ENCODE data around the gene PSMB4. TPM values are rescaled to one million over a fixed set of nuclear protein-coding genes. Genes with fewer than 3 reads are reported as not detected.
A peak's percentile ranks its signal among the peaks of the same experiment; 100 is the strongest.

The PSMB4 gene
- total RNA-seq, 4 donors from 2014 or later: 219 to 267 (median 232) TPM

- Histone ChIP-seq H3K27me3 (no peaks in the 10 kb centered on the region), H3K36me3 (peaks cover 0 to 6% (median under 1%) of the 10 kb centered on the region in 3 donors), H3K9me3 (no peaks in the 10 kb centered on the region), H3K4me1 (peaks cover 5 to 70% (median 23%) of the 10 kb centered on the region in 4 donors), H3K4me3 (no peak overlapping the region), H3K27ac (peak overlapping the region in 1 of 4 donors; percentile 39)
- 41 to 46% methylated on average over 4 of the region's 4 CpGs for WGBS, 2 donors
- DNase-seq (ENCODE audit: low spot score in 2 of 2): peak in 1 of 2 donors; percentile 72
- TF ChIP-seq POLR2A (IDR thresholded peaks at IDR 0.05): no peak
- TF ChIP-seq CTCF (IDR thresholded peaks at IDR 0.05): peak; percentile 53 to 77 (median 63)
Observed at GRCh38 chr1:151443846-151444782, 44.7 kb downstream of the PSMB4 start.

- 63 to 73% methylated on average over 4 of the region's 4 CpGs for WGBS, 2 donors
- peak overlapping the region in 1 of 4 donors; percentile 1 for H3K27ac ChIP-seq
- H3K27me3 ChIP-seq: no peaks in the 10 kb centered on the region
- peaks cover 0 to 7% (median 6%) of the 10 kb centered on the region in 3 donors for H3K36me3 ChIP-seq
- no peak for DNase-seq (ENCODE audit: low spot score in 2 of 2)
- no peaks in the 10 kb centered on the region for H3K9me3 ChIP-seq
- peaks cover 5 to 64% (median 20%) of the 10 kb centered on the region in 4 donors for H3K4me1 ChIP-seq
- H3K4me3 ChIP-seq: no peak overlapping the region
- TF ChIP-seq CTCF (IDR thresholded peaks at IDR 0.05) (no peak), EP300 (IDR thresholded peaks at IDR 0.05) (no peak), POLR2A (IDR thresholded peaks at IDR 0.05) (no peak)
Observed at GRCh38 chr1:151444783-151445177, 45.4 kb downstream of the PSMB4 start.

GRCh38 chr1:151447696-151448095 is 48.3 kb downstream of the PSMB4 start:
- H3K36me3 ChIP-seq: peaks cover 0 to 7% (median 0%) of the 10 kb centered on the region in 3 donors
- no peak overlapping the region for H3K27ac ChIP-seq
- DNase-seq (ENCODE audit: low spot score in 2 of 2): no peak
- H3K27me3 ChIP-seq: no peaks in the 10 kb centered on the region
- no peaks in the 10 kb centered on the region for H3K9me3 ChIP-seq
- H3K4me3 ChIP-seq: no peak overlapping the region
- H3K4me1 ChIP-seq: peaks cover 5 to 48% (median 11%) of the 10 kb centered on the region in 4 donors
- no peak for TF ChIP-seq CTCF (IDR thresholded peaks at IDR 0.05)
- no peak for TF ChIP-seq EP300 (IDR thresholded peaks at IDR 0.05)
- no peak for TF ChIP-seq POLR2A (IDR thresholded peaks at IDR 0.05)
- WGBS, 2 donors: 62 to 73% methylated on average over 2 of the region's 2 CpGs

Small RNAs within 50 kb of the gene (small RNA-seq; reads per million reads assigned to genes)
- gene RNY4P25: 3.5 reads per million, percentile 78 among the genes with 10 or more reads in this experiment

Other genes with a start within 250 kb of the PSMB4 start
- gene TNFAIP8L2, start 242.9 kb upstream of the PSMB4 start, total RNA-seq: 10 to 100 TPM in 1 of 4 donors, 1 to 10 TPM in 3; 4.4 to 12.9 (median 8.6) TPM
- 10 to 100 TPM; 10.1 to 16.5 (median 13.8) TPM for gene LYSMD1, start 233.7 kb upstream of the PSMB4 start, total RNA-seq
- 10 to 100 TPM; 20.5 to 42.6 (median 31.2) TPM for gene SCNM1, start 233.4 kb upstream of the PSMB4 start, total RNA-seq
- gene TMOD4, start 223.6 kb upstream of the PSMB4 start, total RNA-seq: 1 to 10 TPM in 2 of 4 donors, not detected in 2; 1.1 to 4.8 TPM
- gene VPS72, start 209.4 kb upstream of the PSMB4 start, total RNA-seq: 10 to 100 TPM; 24.5 to 35.5 (median 31.0) TPM
- gene PIP5K1A, start 201.0 kb upstream of the PSMB4 start, total RNA-seq: 10 to 100 TPM; 52.6 to 89.0 (median 62.4) TPM
- gene PSMD4, start 144.8 kb upstream of the PSMB4 start, total RNA-seq: 100 to 1,000 TPM; 112 to 153 (median 120) TPM
- 10 to 100 TPM; 21.1 to 35.3 (median 27.1) TPM for gene ZNF687, start 117.3 kb upstream of the PSMB4 start, total RNA-seq
- gene PI4KB, start 72.2 kb upstream of the PSMB4 start, total RNA-seq: 100 to 1,000 TPM in 1 of 4 donors, 10 to 100 TPM in 3; 69.9 to 100 (median 72.3) TPM
- 10 to 100 TPM; 17.7 to 45.0 (median 32.8) TPM for gene RFX5, start 52.3 kb upstream of the PSMB4 start, total RNA-seq
- gene SELENBP1, start 26.9 kb upstream of the PSMB4 start, total RNA-seq: 100 to 1,000 TPM in 3 of 4 donors, 10 to 100 TPM in 1; 65.7 to 159 (median 130) TPM
- 10 to 100 TPM; 67.2 to 81.0 (median 72.7) TPM for gene POGZ, start 59.9 kb downstream of the PSMB4 start, total RNA-seq
- gene CGN, start 111.8 kb downstream of the PSMB4 start, total RNA-seq: 1 to 10 TPM in 3 of 4 donors, under 1 TPM in 1; 0.63 to 4.9 (median 2.0) TPM
- gene TUFT1, start 140.7 kb downstream of the PSMB4 start, total RNA-seq: 1 to 10 TPM; 3.3 to 8.1 (median 5.3) TPM
- gene SNX27, start 212.5 kb downstream of the PSMB4 start, total RNA-seq: 10 to 100 TPM; 35.7 to 44.6 (median 41.7) TPM